HepG2 (cell line): ENCODE results near the gene TNFSF12. TPM values are rescaled to one million over a fixed set of nuclear protein-coding genes. Genes with fewer than 3 reads are reported as not detected.
A peak's percentile ranks its signal among the peaks of the same experiment; 100 is the strongest.

Experiments
- BCL6 ChIP-seq: IDR thresholded peaks from 2 replicates; pipeline ENCODE4 v1.6.1; 2016; ENCODE audit warnings: missing genetic modification reagents, missing compliant biosample characterization
- HNF4A ChIP-seq: sonication (generic); formaldehyde crosslinking; IDR thresholded peaks from 2 replicates; pipeline ENCODE4 v1.4.0; 2020; ENCODE audit warnings: missing genetic modification reagents
- JDP2 ChIP-seq: sonication (generic); formaldehyde crosslinking; IDR thresholded peaks from 2 replicates; pipeline ENCODE4 v1.8.1; 2022; ENCODE audit warnings: missing genetic modification reagents, borderline replicate concordance
- MEF2D ChIP-seq: sonication (generic); formaldehyde crosslinking; IDR thresholded peaks from 2 replicates; pipeline ENCODE4 v1.5.1; 2020; ENCODE audit warnings: mild to moderate bottlenecking, missing genetic modification reagents
- MTA1 ChIP-seq: sonication (generic); formaldehyde crosslinking; IDR thresholded peaks from 2 replicates; pipeline ENCODE4 v1.4.0; 2020; ENCODE audit warnings: missing genetic modification reagents, mild to moderate bottlenecking, borderline replicate concordance
- POLR2G ChIP-seq: fragments of 200-400 bp; formaldehyde crosslinking; IDR thresholded peaks from 2 replicates; pipeline ENCODE4 v1.6.1; 2018; ENCODE audit warnings: mild to moderate bottlenecking, low read depth, low read length, moderate library complexity
- SNAPC2 ChIP-seq: sonication (generic); formaldehyde crosslinking; IDR thresholded peaks from 2 replicates; pipeline ENCODE4 v1.8.1; 2022; ENCODE audit warnings: mild to moderate bottlenecking, missing genetic modification reagents
- ZNF292 ChIP-seq: sonication (generic); formaldehyde crosslinking; IDR thresholded peaks from 2 replicates; pipeline ENCODE4 v1.8.1; 2022; ENCODE audit warnings: mild to moderate bottlenecking, low read depth, missing genetic modification reagents, borderline replicate concordance
- ZNF326 ChIP-seq: sonication (generic); formaldehyde crosslinking; IDR thresholded peaks from 2 replicates; pipeline ENCODE4 v1.4.0; 2020; ENCODE audit warnings: missing genetic modification reagents, borderline replicate concordance
- ZNF367 ChIP-seq: sonication (generic); formaldehyde crosslinking; IDR thresholded peaks from 2 replicates; pipeline ENCODE4 v1.4.0; 2020; ENCODE audit warnings: missing genetic modification reagents, borderline replicate concordance
- ZNF382 ChIP-seq: sonication (generic); formaldehyde crosslinking; IDR thresholded peaks from 2 replicates; pipeline ENCODE4 v1.5.0; 2020; ENCODE audit warnings: missing genetic modification reagents, mild to moderate bottlenecking, borderline replicate concordance
- ZNF441 ChIP-seq: sonication (generic); formaldehyde crosslinking; IDR thresholded peaks from 2 replicates; pipeline ENCODE4 v1.7.0; 2021; ENCODE audit warnings: missing genetic modification reagents, borderline replicate concordance
- ZNF501 ChIP-seq: sonication (generic); formaldehyde crosslinking; IDR thresholded peaks from 2 replicates; pipeline ENCODE4 v1.5.1; 2020; ENCODE audit warnings: mild to moderate bottlenecking, moderate library complexity, missing genetic modification reagents
- ZNF550 ChIP-seq: sonication (generic); formaldehyde crosslinking; IDR thresholded peaks from 2 replicates; pipeline ENCODE4 v1.4.0; 2020; ENCODE audit warnings: mild to moderate bottlenecking, missing genetic modification reagents, borderline replicate concordance
- ZNF644 ChIP-seq: IDR thresholded peaks from 2 replicates; pipeline ENCODE4 v1.6.1; 2016; ENCODE audit warnings: low read depth
- ZNF766 ChIP-seq: sonication (generic); formaldehyde crosslinking; IDR thresholded peaks from 2 replicates; pipeline ENCODE4 v1.5.0; 2020; ENCODE audit warnings: missing genetic modification reagents, borderline replicate concordance
- polyA plus RNA-seq, 8 experiments: library from polyadenylated mRNA; depleted of rRNA in 3 of 8; stranded (reverse) in 7 of 8; unstranded in 1 of 8; fragments of >200 nt; fragmentation: Illumina TruSeq in 4 of 8; extraction: Trizol in 4 of 8; gene quantifications; 2 replicates each; pipeline versions ENCODE4 v1.2.1 to v1.2.3, GENCODE V29; 2011 to 2016; ENCODE audit warnings: low read depth in 4 of 8, missing spikeins in 1 of 8, mixed read lengths in 1 of 8; ENCODE audit not compliant: insufficient read depth in 1 of 8
- total RNA-seq, 5 experiments: library from RNA; depleted of rRNA; stranded (reverse); fragments of >200 nt; fragmentation: Illumina TruSeq; extraction: Trizol; gene quantifications; 2 replicates each; pipeline ENCODE4 v1.2.3, GENCODE V29; 2016; ENCODE audit warnings: low read depth in 1 of 5
- TF ChIP-seq, protein P1 (sequence below): sonication (generic); formaldehyde crosslinking; IDR thresholded peaks from 2 replicates; pipeline ENCODE4 v1.5.0; 2020; ENCODE audit warnings: mild to moderate bottlenecking, missing genetic modification reagents, borderline replicate concordance
- TF ChIP-seq, protein P2 (sequence below): sonication (generic); formaldehyde crosslinking; IDR thresholded peaks from 2 replicates; pipeline ENCODE4 v1.4.0; 2020; ENCODE audit warnings: missing genetic modification reagents
- TF ChIP-seq, protein P3 (sequence below): IDR thresholded peaks from 2 replicates; pipeline ENCODE4 v1.6.1; 2016; ENCODE audit warnings: missing genetic modification reagents, missing compliant biosample characterization
- TF ChIP-seq, protein P4 (sequence below): sonication (generic); formaldehyde crosslinking; IDR thresholded peaks from 2 replicates; pipeline ENCODE4 v1.4.0; 2020; ENCODE audit warnings: missing genetic modification reagents, borderline replicate concordance

Gene TNFSF12
- total and polyA plus RNA-seq, 2 of the 13 experiments (the other 11 are each of a cell fraction or from before 2014, with no cell fraction given), result 0.93 to 7.2 TPM

DNA sequence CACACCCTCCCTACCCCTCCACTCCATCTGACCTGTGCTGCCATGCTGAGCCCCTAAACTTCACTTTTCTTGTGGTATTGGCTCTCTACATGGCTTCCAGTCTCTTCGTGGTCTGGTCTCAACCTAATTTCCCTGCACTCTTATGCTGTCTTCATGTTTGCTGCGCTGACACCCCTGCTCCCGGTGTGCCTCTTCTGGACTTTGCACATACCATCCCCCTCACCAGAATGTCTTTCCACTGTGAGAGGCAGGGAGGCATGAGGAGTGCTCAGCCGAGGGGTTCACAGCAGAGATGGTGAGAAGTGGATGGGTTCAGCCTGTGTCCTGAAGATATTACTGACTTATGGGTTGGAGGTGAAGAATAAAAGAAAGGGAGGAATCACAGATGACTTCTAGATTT is 2.5 kb downstream of the TNFSF12 start (continued):
- TF ChIP-seq, protein P1, sequence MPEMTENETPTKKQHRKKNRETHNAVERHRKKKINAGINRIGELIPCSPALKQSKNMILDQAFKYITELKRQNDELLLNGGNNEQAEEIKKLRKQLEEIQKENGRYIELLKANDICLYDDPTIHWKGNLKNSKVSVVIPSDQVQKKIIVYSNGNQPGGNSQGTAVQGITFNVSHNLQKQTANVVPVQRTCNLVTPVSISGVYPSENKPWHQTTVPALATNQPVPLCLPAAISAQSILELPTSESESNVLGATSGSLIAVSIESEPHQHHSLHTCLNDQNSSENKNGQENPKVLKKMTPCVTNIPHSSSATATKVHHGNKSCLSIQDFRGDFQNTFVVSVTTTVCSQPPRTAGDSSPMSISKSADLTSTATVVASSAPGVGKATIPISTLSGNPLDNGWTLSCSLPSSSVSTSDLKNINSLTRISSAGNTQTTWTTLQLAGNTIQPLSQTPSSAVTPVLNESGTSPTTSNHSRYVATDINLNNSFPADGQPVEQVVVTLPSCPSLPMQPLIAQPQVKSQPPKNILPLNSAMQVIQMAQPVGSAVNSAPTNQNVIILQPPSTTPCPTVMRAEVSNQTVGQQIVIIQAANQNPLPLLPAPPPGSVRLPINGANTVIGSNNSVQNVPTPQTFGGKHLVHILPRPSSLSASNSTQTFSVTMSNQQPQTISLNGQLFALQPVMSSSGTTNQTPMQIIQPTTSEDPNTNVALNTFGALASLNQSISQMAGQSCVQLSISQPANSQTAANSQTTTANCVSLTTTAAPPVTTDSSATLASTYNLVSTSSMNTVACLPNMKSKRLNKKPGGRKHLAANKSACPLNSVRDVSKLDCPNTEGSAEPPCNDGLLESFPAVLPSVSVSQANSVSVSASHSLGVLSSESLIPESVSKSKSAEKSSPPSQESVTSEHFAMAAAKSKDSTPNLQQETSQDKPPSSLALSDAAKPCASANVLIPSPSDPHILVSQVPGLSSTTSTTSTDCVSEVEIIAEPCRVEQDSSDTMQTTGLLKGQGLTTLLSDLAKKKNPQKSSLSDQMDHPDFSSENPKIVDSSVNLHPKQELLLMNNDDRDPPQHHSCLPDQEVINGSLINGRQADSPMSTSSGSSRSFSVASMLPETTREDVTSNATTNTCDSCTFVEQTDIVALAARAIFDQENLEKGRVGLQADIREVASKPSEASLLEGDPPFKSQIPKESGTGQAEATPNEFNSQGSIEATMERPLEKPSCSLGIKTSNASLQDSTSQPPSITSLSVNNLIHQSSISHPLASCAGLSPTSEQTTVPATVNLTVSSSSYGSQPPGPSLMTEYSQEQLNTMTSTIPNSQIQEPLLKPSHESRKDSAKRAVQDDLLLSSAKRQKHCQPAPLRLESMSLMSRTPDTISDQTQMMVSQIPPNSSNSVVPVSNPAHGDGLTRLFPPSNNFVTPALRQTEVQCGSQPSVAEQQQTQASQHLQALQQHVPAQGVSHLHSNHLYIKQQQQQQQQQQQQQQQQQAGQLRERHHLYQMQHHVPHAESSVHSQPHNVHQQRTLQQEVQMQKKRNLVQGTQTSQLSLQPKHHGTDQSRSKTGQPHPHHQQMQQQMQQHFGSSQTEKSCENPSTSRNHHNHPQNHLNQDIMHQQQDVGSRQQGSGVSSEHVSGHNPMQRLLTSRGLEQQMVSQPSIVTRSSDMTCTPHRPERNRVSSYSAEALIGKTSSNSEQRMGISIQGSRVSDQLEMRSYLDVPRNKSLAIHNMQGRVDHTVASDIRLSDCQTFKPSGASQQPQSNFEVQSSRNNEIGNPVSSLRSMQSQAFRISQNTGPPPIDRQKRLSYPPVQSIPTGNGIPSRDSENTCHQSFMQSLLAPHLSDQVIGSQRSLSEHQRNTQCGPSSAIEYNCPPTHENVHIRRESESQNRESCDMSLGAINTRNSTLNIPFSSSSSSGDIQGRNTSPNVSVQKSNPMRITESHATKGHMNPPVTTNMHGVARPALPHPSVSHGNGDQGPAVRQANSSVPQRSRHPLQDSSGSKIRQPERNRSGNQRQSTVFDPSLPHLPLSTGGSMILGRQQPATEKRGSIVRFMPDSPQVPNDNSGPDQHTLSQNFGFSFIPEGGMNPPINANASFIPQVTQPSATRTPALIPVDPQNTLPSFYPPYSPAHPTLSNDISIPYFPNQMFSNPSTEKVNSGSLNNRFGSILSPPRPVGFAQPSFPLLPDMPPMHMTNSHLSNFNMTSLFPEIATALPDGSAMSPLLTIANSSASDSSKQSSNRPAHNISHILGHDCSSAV, result no peak
- TF ChIP-seq SNAPC2 (CRISPR knock-in tag) (no peak), POLR2G (no peak), MEF2D (CRISPR knock-in tag) (no peak), MTA1 (CRISPR knock-in tag) (peak; percentile 48; the same call in 1 of the 2 replicates), ZNF382 (no peak), BCL6 (CRISPR knock-in tag) (no peak), ZNF766 (CRISPR knock-in tag) (no peak), JDP2 (CRISPR knock-in tag) (no peak), ZNF441 (no peak), ZNF644 (peak; percentile 20; the same call in 1 of the 2 replicates), ZNF326 (CRISPR knock-in tag) (no peak), ZNF501 (no peak), ZNF367 (CRISPR knock-in tag) (no peak), ZNF550 (no peak), HNF4A (CRISPR knock-in tag) (peak; percentile 94), ZNF292 (CRISPR knock-in tag) (peak; percentile 78; the same call in 1 of the 2 replicates)
- TF ChIP-seq, protein P2, sequence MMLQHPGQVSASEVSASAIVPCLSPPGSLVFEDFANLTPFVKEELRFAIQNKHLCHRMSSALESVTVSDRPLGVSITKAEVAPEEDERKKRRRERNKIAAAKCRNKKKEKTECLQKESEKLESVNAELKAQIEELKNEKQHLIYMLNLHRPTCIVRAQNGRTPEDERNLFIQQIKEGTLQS (CRISPR knock-in tag), result no peak
- TF ChIP-seq, protein P3, sequence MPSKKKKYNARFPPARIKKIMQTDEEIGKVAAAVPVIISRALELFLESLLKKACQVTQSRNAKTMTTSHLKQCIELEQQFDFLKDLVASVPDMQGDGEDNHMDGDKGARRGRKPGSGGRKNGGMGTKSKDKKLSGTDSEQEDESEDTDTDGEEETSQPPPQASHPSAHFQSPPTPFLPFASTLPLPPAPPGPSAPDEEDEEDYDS, result peak; percentile 56; the same call in 1 of the 2 replicates
- TF ChIP-seq, protein P4, sequence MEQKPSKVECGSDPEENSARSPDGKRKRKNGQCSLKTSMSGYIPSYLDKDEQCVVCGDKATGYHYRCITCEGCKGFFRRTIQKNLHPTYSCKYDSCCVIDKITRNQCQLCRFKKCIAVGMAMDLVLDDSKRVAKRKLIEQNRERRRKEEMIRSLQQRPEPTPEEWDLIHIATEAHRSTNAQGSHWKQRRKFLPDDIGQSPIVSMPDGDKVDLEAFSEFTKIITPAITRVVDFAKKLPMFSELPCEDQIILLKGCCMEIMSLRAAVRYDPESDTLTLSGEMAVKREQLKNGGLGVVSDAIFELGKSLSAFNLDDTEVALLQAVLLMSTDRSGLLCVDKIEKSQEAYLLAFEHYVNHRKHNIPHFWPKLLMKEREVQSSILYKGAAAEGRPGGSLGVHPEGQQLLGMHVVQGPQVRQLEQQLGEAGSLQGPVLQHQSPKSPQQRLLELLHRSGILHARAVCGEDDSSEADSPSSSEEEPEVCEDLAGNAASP, result peak; percentile 22; the same call in 1 of the 2 replicates
